Ammon's horn (tissue), 1 donor: Measurements from ENCODE around the gene DET1.
"Not testable (repeated sequence)": the region's sequence is repeated elsewhere in the genome, so short reads cannot be mapped to it uniquely, and the experiment has no call there.

Experiments
- DNase-seq: peaks from one replicate; pipeline ENCODE4 v3.0.0-alpha.2; 2016; ENCODE audit warnings: low spot score

DET1 gene

GRCh38 chr15:88546248-88547129, at the start of gene DET1:
Gene DET1, minus strand, starts transcription at chr15:88546681. Its CDS starts 14,976 bp downstream, at chr15:88531705.
- DNase-seq, result peak; percentile 97

- DNase-seq, result no peak
These were observed 44.9 kb upstream of the DET1 start for GRCh38 chr15:88591384-88591783.

GRCh38 chr15:88590759-88591158, 44.3 kb upstream of the DET1 start:
- DNase-seq, result no peak

- DNase-seq, result no peak
These were observed 40.1 kb upstream of the DET1 start for GRCh38 chr15:88586401-88587162.

GRCh38 chr15:88580532-88580931, 34.1 kb upstream of the DET1 start:
- DNase-seq, result no peak

GRCh38 chr15:88579322-88579721, 32.8 kb upstream of the DET1 start:
- no peak for DNase-seq

- DNase-seq, result no peak
These were observed 28.2 kb upstream of the DET1 start for GRCh38 chr15:88574655-88575054.

GRCh38 chr15:88574077-88574476, 27.6 kb upstream of the DET1 start:
- DNase-seq, result no peak

GRCh38 chr15:88571852-88572259, 25.4 kb upstream of the DET1 start:
- no peak for DNase-seq

GRCh38 chr15:88571153-88571851, 24.8 kb upstream of the DET1 start:
- no peak for DNase-seq

GRCh38 chr15:88568589-88568988, 22.1 kb upstream of the DET1 start:
- DNase-seq, result no peak

- no peak for DNase-seq
These were observed 18.3 kb upstream of the DET1 start for GRCh38 chr15:88564741-88565140.

- no peak for DNase-seq
These were observed 17.2 kb upstream of the DET1 start for GRCh38 chr15:88563638-88564037.

GRCh38 chr15:88559565-88559964, 13.1 kb upstream of the DET1 start:
- not testable (repeated sequence) for DNase-seq

GRCh38 chr15:88558026-88558425, 11.5 kb upstream of the DET1 start:
- not testable (repeated sequence) for DNase-seq

GRCh38 chr15:88548009-88548408, 1.5 kb upstream of the DET1 start:
- not testable (repeated sequence) for DNase-seq

GRCh38 chr15:88545578-88546247, 768 bp downstream of the DET1 start:
- DNase-seq, result not testable (repeated sequence)

- DNase-seq, result no peak
These were observed 3.3 kb downstream of the DET1 start for GRCh38 chr15:88543065-88543776.

GRCh38 chr15:88542342-88542733, 4.1 kb downstream of the DET1 start:
- no peak for DNase-seq

- DNase-seq, result no peak
These were observed 4.7 kb downstream of the DET1 start for GRCh38 chr15:88541709-88542341.

- DNase-seq, result not testable (repeated sequence)
These were observed 5.4 kb downstream of the DET1 start for GRCh38 chr15:88541111-88541510.
